HepG2 (cell line): ENCODE data around the gene SERTAD2. TPM values are rescaled to one million over a fixed set of nuclear protein-coding genes. Genes with fewer than 3 reads are reported as not detected.

Source experiments
- BRD4 ChIP-seq: sonication (generic); formaldehyde crosslinking; IDR thresholded peaks from 2 replicates; pipeline ENCODE4 v1.4.0; 2020; ENCODE audit warnings: missing genetic modification reagents
- MIER3 ChIP-seq: IDR thresholded peaks from 2 replicates; pipeline ENCODE4 v1.6.1; 2016; ENCODE audit warnings: missing compliant biosample characterization, borderline replicate concordance
- MTA3 ChIP-seq: sonication (generic); formaldehyde crosslinking; IDR thresholded peaks from 2 replicates; pipeline ENCODE4 v1.4.0; 2020; ENCODE audit warnings: missing genetic modification reagents
- MTERF4 ChIP-seq: sonication (generic); formaldehyde crosslinking; IDR thresholded peaks from 2 replicates; pipeline ENCODE4 v1.8.0; 2023; ENCODE audit warnings: mild to moderate bottlenecking, missing genetic modification reagents
- RBM22 ChIP-seq: fragments of 200-400 bp; formaldehyde crosslinking; optimal IDR thresholded peaks from 2 replicates; pipeline ENCODE3; 2017; ENCODE audit warnings: mild to moderate bottlenecking, low read length, moderate library complexity
- RBM39 ChIP-seq: fragments of 200-400 bp; formaldehyde crosslinking; IDR thresholded peaks from one replicate; pipeline ENCODE4 v1.6.1; 2018; ENCODE audit warnings: antibody characterized with exemption, mild to moderate bottlenecking, low read depth, low read length; ENCODE audit not compliant: poor library complexity, severe bottlenecking
- SIN3A ChIP-seq: IDR thresholded peaks from 2 replicates; pipeline ENCODE4 v1.6.1; 2011; ENCODE audit warnings: low read depth, mild to moderate bottlenecking, control low read depth, low read length, borderline replicate concordance
- TOE1 ChIP-seq: sonication (generic); formaldehyde crosslinking; IDR thresholded peaks from 2 replicates; pipeline ENCODE4 v1.4.0; 2020; ENCODE audit warnings: mild to moderate bottlenecking, missing genetic modification reagents
- ZBTB38 ChIP-seq: sonication (generic); formaldehyde crosslinking; IDR thresholded peaks from 2 replicates; pipeline ENCODE4 v1.5.1; 2020; ENCODE audit warnings: mild to moderate bottlenecking, missing genetic modification reagents
- ZKSCAN8 ChIP-seq: IDR thresholded peaks from 2 replicates; pipeline ENCODE4 v1.6.1; 2016; ENCODE audit warnings: borderline replicate concordance, missing genetic modification reagents, missing compliant biosample characterization
- ZNF142 ChIP-seq: sonication (generic); formaldehyde crosslinking; IDR thresholded peaks from 2 replicates; pipeline ENCODE4 v1.4.0; 2020; ENCODE audit warnings: missing genetic modification reagents
- ZNF276 ChIP-seq: sonication (generic); formaldehyde crosslinking; IDR thresholded peaks from 2 replicates; pipeline ENCODE4 v1.4.0; 2020; ENCODE audit warnings: mild to moderate bottlenecking, low read depth, missing genetic modification reagents
- ZNF678 ChIP-seq: sonication (generic); formaldehyde crosslinking; IDR thresholded peaks from 2 replicates; pipeline ENCODE4 v1.4.0; 2020; ENCODE audit warnings: mild to moderate bottlenecking, missing genetic modification reagents
- polyA plus RNA-seq, 8 experiments: library from polyadenylated mRNA; depleted of rRNA in 3 of 8; stranded (reverse) in 7 of 8; unstranded in 1 of 8; fragments of >200 nt; fragmentation: Illumina TruSeq in 4 of 8; extraction: Trizol in 4 of 8; gene quantifications; 2 replicates each; pipeline versions ENCODE4 v1.2.1 to v1.2.3, GENCODE V29; 2011 to 2016; ENCODE audit warnings: low read depth in 4 of 8, missing spikeins in 1 of 8, mixed read lengths in 1 of 8; ENCODE audit not compliant: insufficient read depth in 1 of 8
- total RNA-seq, 5 experiments: library from RNA; depleted of rRNA; stranded (reverse); fragments of >200 nt; fragmentation: Illumina TruSeq; extraction: Trizol; gene quantifications; 2 replicates each; pipeline ENCODE4 v1.2.3, GENCODE V29; 2016; ENCODE audit warnings: low read depth in 1 of 5

Gene SERTAD2
- total and polyA plus RNA-seq, 2 of the 13 experiments (the other 11 are each of a cell fraction or from before 2014, with no cell fraction given) = 6.7 to 22.6 TPM

- no peak for TF ChIP-seq MTERF4 (CRISPR knock-in tag)
- TF ChIP-seq BRD4 (CRISPR knock-in tag) = no peak
- TF ChIP-seq SIN3A = no peak
- no peak for TF ChIP-seq RBM22
- no peak for TF ChIP-seq TOE1 (CRISPR knock-in tag)
- TF ChIP-seq ZNF142 (CRISPR knock-in tag) = no peak
- peak; percentile 65; the same call in 1 of the 2 replicates for TF ChIP-seq MIER3 (CRISPR knock-in tag)
- no peak for TF ChIP-seq ZNF678 (CRISPR knock-in tag)
- TF ChIP-seq ZNF276 (CRISPR knock-in tag) = no peak
- no peak; the same call in 1 of the 2 replicates for TF ChIP-seq ZKSCAN8 (CRISPR knock-in tag)
- TF ChIP-seq ZBTB38 (CRISPR knock-in tag) = no peak
- TF ChIP-seq RBM39 = no peak
- TF ChIP-seq MTA3 (CRISPR knock-in tag) = no peak
Observed at GRCh38 chr2:64666810-64667438, 13.2 kb upstream of the SERTAD2 start (continued).
